HEK293 (cell line): Measurements from ENCODE around the gene EIF1AX.

Source experiments
- CTCF ChIA-PET: fragments of 350-600 bp; formaldehyde crosslinking; extraction: SDS; loops from one replicate; lab custom pipeline; 2021; ENCODE audit warnings: antibody characterized with exemption; lab: Yijun Ruan, JAX
- POLR2A ChIA-PET: fragments of 300-600 bp; formaldehyde crosslinking; extraction: SDS; loops from one replicate; lab custom pipeline; 2020; ENCODE audit warnings: antibody characterized with exemption, inconsistent platforms; lab: Yijun Ruan, JAX
- H3K27ac ChIP-seq: fragments of 200-500 bp; sonication (Bioruptor generic); 2 replicates; pipeline ENCODE4 v1.5.1; 2014; ENCODE audit warnings: low read depth, low read length, control low read depth, inconsistent platforms; ENCODE audit errors: extremely low read depth
- H3K36me3 ChIP-seq, 2 experiments: fragments of 200-500 bp in 1 of 2; sonication (Bioruptor generic) in 1 of 2; 1 replicate in 1 of 2; 2 replicates in 1 of 2; pipeline ENCODE4 v1.5.1; 2014 to 2017; ENCODE audit warnings: inconsistent platforms in 2 of 2, low read length in 2 of 2; ENCODE audit not compliant: control insufficient read depth in 2 of 2, insufficient read depth in 1 of 2
- H3K4me1 ChIP-seq: fragments of 200-500 bp; sonication (Bioruptor generic); 2 replicates; pipeline ENCODE4 v1.5.1; 2014; ENCODE audit warnings: mild to moderate bottlenecking, low read length, inconsistent platforms; ENCODE audit not compliant: control insufficient read depth, insufficient read depth
- H3K4me3 ChIP-seq: 2 replicates; pipeline ENCODE4 v1.5.1; 2011; ENCODE audit warnings: low read depth, mild to moderate bottlenecking, control low read depth, low read length, moderate library complexity
- H3K9me3 ChIP-seq: fragments of 200-500 bp; sonication (Bioruptor generic); 2 replicates; pipeline ENCODE4 v1.5.1; 2014; ENCODE audit warnings: low read depth, low read length, inconsistent platforms; ENCODE audit not compliant: control insufficient read depth, insufficient read depth
- BCL11A ChIP-seq: fragments of 450-650 bp; formaldehyde crosslinking; IDR thresholded peaks from 2 replicates; pipeline ENCODE4 v1.5.1; 2016; ENCODE audit warnings: low read depth, missing biosample characterization, missing genetic modification characterization
- KLF7 ChIP-seq: fragments of 450-650 bp; formaldehyde crosslinking; IDR thresholded peaks from 2 replicates; pipeline ENCODE4 v1.5.1; 2016; ENCODE audit warnings: missing biosample characterization, missing genetic modification characterization, borderline replicate concordance
- SALL2 ChIP-seq: fragments of 450-650 bp; formaldehyde crosslinking; IDR thresholded peaks from 2 replicates; pipeline ENCODE4 v1.5.0; 2017; ENCODE audit warnings: missing biosample characterization, mild to moderate bottlenecking, missing genetic modification characterization, borderline replicate concordance
- SP7 ChIP-seq: fragments of 450-650 bp; formaldehyde crosslinking; IDR thresholded peaks from 2 replicates; pipeline ENCODE4 v1.5.1; 2016; ENCODE audit warnings: missing biosample characterization, missing genetic modification characterization
- TRIM28 ChIP-seq: IDR thresholded peaks from 2 replicates; pipeline ENCODE4 v1.6.1; 2011; ENCODE audit warnings: low read length, control low read depth, borderline replicate concordance
- ZFP37 ChIP-seq: fragments of 450-650 bp; formaldehyde crosslinking; IDR thresholded peaks from 2 replicates; pipeline ENCODE4 v1.5.1; 2016; ENCODE audit warnings: missing biosample characterization, missing genetic modification characterization
- ZNF138 ChIP-seq: fragments of 450-650 bp; formaldehyde crosslinking; IDR thresholded peaks from 2 replicates; pipeline ENCODE4 v1.5.1; 2016; ENCODE audit warnings: missing biosample characterization, missing genetic modification characterization, borderline replicate concordance
- ZNF23 ChIP-seq: fragments of 450-650 bp; formaldehyde crosslinking; IDR thresholded peaks from 2 replicates; pipeline ENCODE4 v1.5.1; 2016; ENCODE audit warnings: missing biosample characterization, missing genetic modification characterization, borderline replicate concordance
- ZNF239 ChIP-seq: fragments of 450-650 bp; formaldehyde crosslinking; IDR thresholded peaks from 2 replicates; pipeline ENCODE4 v1.5.1; 2016; ENCODE audit warnings: missing biosample characterization, missing genetic modification characterization
- ZNF335 ChIP-seq: fragments of 450-650 bp; formaldehyde crosslinking; conservative IDR thresholded peaks from 2 replicates; pipeline ENCODE4 v1.5.1; 2016; ENCODE audit warnings: missing biosample characterization, missing genetic modification characterization
- ZNF341 ChIP-seq: fragments of 450-650 bp; formaldehyde crosslinking; IDR thresholded peaks from 2 replicates; pipeline ENCODE4; 2016; ENCODE audit warnings: low read depth, missing biosample characterization, missing genetic modification characterization
- ZNF366 ChIP-seq: fragments of 450-650 bp; formaldehyde crosslinking; conservative IDR thresholded peaks from 2 replicates; pipeline ENCODE4 v1.5.1; 2016; ENCODE audit warnings: missing biosample characterization, missing genetic modification characterization
- ZNF510 ChIP-seq: fragments of 450-650 bp; formaldehyde crosslinking; IDR thresholded peaks from 2 replicates; pipeline ENCODE4 v1.5.1; 2018; ENCODE audit warnings: mild to moderate bottlenecking, missing genetic modification characterization, missing biosample characterization; ENCODE audit not compliant: insufficient replicate concordance
- ZNF529 ChIP-seq: fragments of 450-650 bp; formaldehyde crosslinking; IDR thresholded peaks from 2 replicates; pipeline ENCODE4 v1.5.1; 2017; ENCODE audit warnings: missing genetic modification characterization, missing biosample characterization; ENCODE audit not compliant: insufficient replicate concordance
- ZNF600 ChIP-seq: fragments of 450-650 bp; formaldehyde crosslinking; IDR thresholded peaks from 2 replicates; pipeline ENCODE4 v1.5.1; 2016; ENCODE audit warnings: missing biosample characterization, missing genetic modification characterization
- ZNF629 ChIP-seq: fragments of 450-650 bp; formaldehyde crosslinking; IDR thresholded peaks from 2 replicates; pipeline ENCODE4 v1.5.1; 2017; ENCODE audit warnings: missing biosample characterization, missing genetic modification characterization
- ZNF76 ChIP-seq: fragments of 450-650 bp; formaldehyde crosslinking; IDR thresholded peaks from 2 replicates; pipeline ENCODE4; 2016; ENCODE audit warnings: low read depth, missing biosample characterization, missing genetic modification characterization, borderline replicate concordance
- ZNF791 ChIP-seq: fragments of 450-650 bp; formaldehyde crosslinking; IDR thresholded peaks from 2 replicates; pipeline ENCODE4 v1.5.1; 2016; ENCODE audit warnings: missing biosample characterization, missing genetic modification characterization
- ZXDB ChIP-seq: fragments of 450-650 bp; formaldehyde crosslinking; IDR thresholded peaks from 2 replicates; pipeline ENCODE4 v1.5.1; 2016; ENCODE audit warnings: missing biosample characterization, missing genetic modification characterization
- TF ChIP-seq, protein P1 (sequence below): fragments of 450-650 bp; formaldehyde crosslinking; IDR thresholded peaks from 2 replicates; pipeline ENCODE4 v1.5.1; 2016; ENCODE audit warnings: missing biosample characterization, missing genetic modification characterization
- TF ChIP-seq, protein P2 (sequence below): fragments of 450-650 bp; formaldehyde crosslinking; IDR thresholded peaks from 2 replicates; pipeline ENCODE4; 2016; ENCODE audit warnings: missing biosample characterization, missing genetic modification characterization

Gene EIF1AX

DNA sequence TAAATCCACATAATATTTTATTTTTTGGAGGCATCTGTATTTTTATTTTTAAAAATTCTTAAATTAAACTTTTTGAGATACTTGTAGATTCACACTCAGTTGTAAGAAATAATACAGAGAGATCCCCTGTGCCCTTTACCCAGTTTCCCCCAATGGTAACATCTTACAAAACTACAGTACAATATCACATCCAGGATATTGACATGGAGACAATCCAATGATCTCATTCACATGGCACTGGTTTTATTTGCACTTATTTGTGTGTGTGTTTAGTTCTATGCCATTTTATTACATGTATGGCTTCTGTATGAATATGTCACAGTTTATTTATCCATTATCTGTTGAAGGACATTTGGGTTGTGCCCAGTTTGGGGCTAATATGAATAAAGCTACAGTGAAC is 35.5 kb upstream of the EIF1AX start:
- H3K4me1 ChIP-seq, result no peaks in the 10 kb centered on the region
- ChIA-PET CTCF (interaction anchor here (0.7 to 1.2 kb wide), 3 partner anchors 19 to 24 kb away, joined by 3 to 6 read pairs (median 4); no protein-coding TSS in a partner anchor), POLR2A (no interaction called here)
- H3K36me3 ChIP-seq, result peaks cover 33 to 47% of the 10 kb centered on the region in 2 experiments
- H3K27ac ChIP-seq, result no peak overlapping the region
- H3K4me3 ChIP-seq, result no peak overlapping the region
- no peaks in the 10 kb centered on the region for H3K9me3 ChIP-seq
- TF ChIP-seq SALL2 (tag by site-specific recombination) (no peak), ZFP37 (tag by site-specific recombination) (no peak), ZNF529 (tag by site-specific recombination) (peak; percentile 94), ZNF138 (tag by site-specific recombination) (no peak), SP7 (tag by site-specific recombination) (no peak), KLF7 (tag by site-specific recombination) (no peak), ZNF239 (tag by site-specific recombination) (no peak)

DNA sequence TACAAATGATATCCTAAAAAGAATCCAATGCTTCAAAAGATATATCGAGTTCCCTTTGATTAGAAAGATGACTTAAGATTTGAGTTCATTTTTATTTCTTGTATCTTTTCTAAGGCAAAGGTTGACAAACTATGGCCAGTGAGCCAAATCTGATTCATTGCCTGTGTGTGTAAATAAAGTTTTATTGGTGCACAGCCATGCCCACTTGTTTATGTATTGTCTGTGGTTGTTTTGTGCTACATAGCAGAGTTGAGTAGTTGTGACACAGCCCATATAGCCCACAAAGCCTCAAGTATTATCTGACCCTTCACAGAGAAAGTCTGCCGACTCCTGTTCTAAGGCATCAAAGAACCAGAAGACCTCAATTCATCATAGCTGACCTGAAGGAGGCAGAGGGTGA is 32.2 kb upstream of the EIF1AX start:
- no peak overlapping the region for H3K27ac ChIP-seq
- no peaks in the 10 kb centered on the region for H3K9me3 ChIP-seq
- ChIA-PET CTCF (no interaction called here), POLR2A (no interaction called here)
- TF ChIP-seq BCL11A, result no peak
- TF ChIP-seq, protein P1, sequence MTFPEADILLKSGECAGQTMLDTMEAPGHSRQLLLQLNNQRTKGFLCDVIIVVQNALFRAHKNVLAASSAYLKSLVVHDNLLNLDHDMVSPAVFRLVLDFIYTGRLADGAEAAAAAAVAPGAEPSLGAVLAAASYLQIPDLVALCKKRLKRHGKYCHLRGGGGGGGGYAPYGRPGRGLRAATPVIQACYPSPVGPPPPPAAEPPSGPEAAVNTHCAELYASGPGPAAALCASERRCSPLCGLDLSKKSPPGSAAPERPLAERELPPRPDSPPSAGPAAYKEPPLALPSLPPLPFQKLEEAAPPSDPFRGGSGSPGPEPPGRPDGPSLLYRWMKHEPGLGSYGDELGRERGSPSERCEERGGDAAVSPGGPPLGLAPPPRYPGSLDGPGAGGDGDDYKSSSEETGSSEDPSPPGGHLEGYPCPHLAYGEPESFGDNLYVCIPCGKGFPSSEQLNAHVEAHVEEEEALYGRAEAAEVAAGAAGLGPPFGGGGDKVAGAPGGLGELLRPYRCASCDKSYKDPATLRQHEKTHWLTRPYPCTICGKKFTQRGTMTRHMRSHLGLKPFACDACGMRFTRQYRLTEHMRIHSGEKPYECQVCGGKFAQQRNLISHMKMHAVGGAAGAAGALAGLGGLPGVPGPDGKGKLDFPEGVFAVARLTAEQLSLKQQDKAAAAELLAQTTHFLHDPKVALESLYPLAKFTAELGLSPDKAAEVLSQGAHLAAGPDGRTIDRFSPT (tag by site-specific recombination), result no peak
- no peak for TF ChIP-seq ZXDB (tag by site-specific recombination)
- no peak for TF ChIP-seq ZNF341 (tag by site-specific recombination)
- TF ChIP-seq ZNF510 (tag by site-specific recombination), result no peak
- no peak for TF ChIP-seq ZNF791 (tag by site-specific recombination)
- H3K4me3 ChIP-seq, result no peak overlapping the region
- H3K36me3 ChIP-seq, result peaks cover 25 to 64% of the 10 kb centered on the region in 2 experiments
- H3K4me1 ChIP-seq, result no peaks in the 10 kb centered on the region

DNA sequence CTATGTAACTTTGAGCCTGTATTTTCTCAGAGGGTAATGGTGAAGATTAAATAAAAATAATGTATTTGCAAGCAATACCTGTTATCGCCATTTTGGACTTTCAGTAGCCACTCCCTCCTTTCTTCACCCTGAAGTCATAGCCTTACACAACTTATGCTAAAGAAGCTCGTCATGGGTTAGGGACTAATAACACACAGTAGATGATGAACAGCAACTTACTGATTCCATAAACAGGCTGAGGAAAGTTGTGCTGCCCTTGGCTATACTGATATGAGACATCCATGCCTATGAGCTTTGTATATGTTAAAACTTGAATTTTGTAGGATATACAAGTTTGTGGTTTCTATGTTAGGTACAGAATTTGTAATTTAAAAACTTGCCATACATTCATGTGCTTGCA is 31.7 kb upstream of the EIF1AX start:
- POLR2A ChIA-PET, result no interaction called here
- TF ChIP-seq BCL11A (no peak), ZNF23 (tag by site-specific recombination) (no peak), ZNF76 (tag by site-specific recombination) (no peak)
- TF ChIP-seq, all 188 proteins: peak for 0

DNA sequence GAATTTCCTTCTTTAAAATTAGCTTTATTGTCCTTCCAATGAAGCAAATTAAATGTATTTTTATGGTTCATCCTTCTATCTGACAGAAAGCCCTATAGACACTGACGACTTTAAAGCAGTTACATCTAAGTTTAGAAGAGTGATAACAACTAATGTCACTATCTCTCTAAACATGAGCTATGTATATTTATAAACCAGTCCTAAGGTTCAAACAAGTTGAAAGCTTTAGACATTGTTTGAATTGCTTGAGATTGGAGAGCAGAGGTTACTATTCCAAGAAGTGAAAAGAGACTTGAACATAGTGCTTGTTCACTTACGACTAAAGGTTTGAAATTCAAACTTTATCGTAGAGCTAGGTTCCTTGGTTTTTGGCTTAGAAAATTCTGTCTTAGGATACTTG is 30.2 kb upstream of the EIF1AX start:
- ChIA-PET POLR2A (interaction anchor here (0.6 kb wide), 1 partner anchor 57 kb away, joined by 8 read pairs; no protein-coding TSS in a partner anchor), CTCF (interaction anchor here (0.6 kb wide), 1 partner anchor 19 kb away, joined by 3 read pairs; no protein-coding TSS in a partner anchor)
- H3K9me3 ChIP-seq, result no peaks in the 10 kb centered on the region
- H3K4me3 ChIP-seq, result no peak overlapping the region
- TF ChIP-seq ZNF366 (tag by site-specific recombination) (no peak), ZNF629 (no peak), ZNF335 (no peak), KLF7 (tag by site-specific recombination) (no peak), ZNF600 (tag by site-specific recombination) (no peak), TRIM28 (no peak)
- TF ChIP-seq, protein P2, sequence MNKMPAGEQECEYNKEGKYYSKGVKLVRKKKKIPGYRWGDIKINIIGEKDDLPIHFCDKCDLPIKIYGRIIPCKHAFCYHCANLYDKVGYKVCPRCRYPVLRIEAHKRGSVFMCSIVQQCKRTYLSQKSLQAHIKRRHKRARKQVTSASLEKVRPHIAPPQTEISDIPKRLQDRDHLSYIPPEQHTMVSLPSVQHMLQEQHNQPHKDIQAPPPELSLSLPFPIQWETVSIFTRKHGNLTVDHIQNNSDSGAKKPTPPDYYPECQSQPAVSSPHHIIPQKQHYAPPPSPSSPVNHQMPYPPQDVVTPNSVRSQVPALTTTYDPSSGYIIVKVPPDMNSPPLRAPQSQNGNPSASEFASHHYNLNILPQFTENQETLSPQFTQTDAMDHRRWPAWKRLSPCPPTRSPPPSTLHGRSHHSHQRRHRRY, result no peak
- peaks cover 22 to 74% of the 10 kb centered on the region in 2 experiments for H3K36me3 ChIP-seq
- H3K4me1 ChIP-seq, result no peaks in the 10 kb centered on the region
- H3K27ac ChIP-seq, result no peak overlapping the region

More for the DNA sequence above, 31.7 kb upstream of the EIF1AX start:
- no peaks in the 10 kb centered on the region for H3K4me1 ChIP-seq
- CTCF ChIA-PET, result no interaction called here
- H3K4me3 ChIP-seq, result no peak overlapping the region
- no peak overlapping the region for H3K27ac ChIP-seq
- H3K36me3 ChIP-seq, result peaks cover 25 to 69% of the 10 kb centered on the region in 2 experiments
- H3K9me3 ChIP-seq, result no peaks in the 10 kb centered on the region
